Retinal pigment epithelial cell (primary cell): ENCODE results near the gene OR2C1.

Experiments
- DNase-seq: peaks from one replicate; pipeline ENCODE4 v3.0.0-alpha.2; 2010; ENCODE audit warnings: low read depth
- H3K4me3 ChIP-seq: 2 replicates; pipeline ENCODE4 v1.5.1; 2011; ENCODE audit warnings: mild to moderate bottlenecking, low read length, control low read depth, moderate library complexity
- CTCF ChIP-seq: conservative IDR thresholded peaks from 2 replicates; pipeline ENCODE4 v1.5.1; 2011; ENCODE audit warnings: low read depth, low read length, control low read depth, inconsistent platforms

OR2C1 gene

GRCh38 chr16:3355589-3355988 is at the start of gene OR2C1:
OR2C1 (plus strand) TSS chr16:3355889; CDS start chr16:3355941, 52 bp downstream.
- TF ChIP-seq CTCF: no peak
- no peak within 1 kb of the TSS for H3K4me3 ChIP-seq
- no peak for DNase-seq

- DNase-seq: no peak
- TF ChIP-seq CTCF: no peak
- H3K4me3 ChIP-seq: peak overlapping the region; percentile 59
Measured at GRCh38 chr16:3306078-3306477, 49.6 kb upstream of the OR2C1 start.

GRCh38 chr16:3311496-3311895 is 44.2 kb upstream of the OR2C1 start:
- H3K4me3 ChIP-seq: no peak overlapping the region
- DNase-seq: no peak
- TF ChIP-seq CTCF: no peak

GRCh38 chr16:3317315-3317999 is 38.2 kb upstream of the OR2C1 start:
- no peak for TF ChIP-seq CTCF
- DNase-seq: no peak
- H3K4me3 ChIP-seq: no peak overlapping the region

GRCh38 chr16:3321816-3322215 is 33.9 kb upstream of the OR2C1 start:
- no peak for DNase-seq
- no peak for TF ChIP-seq CTCF
- H3K4me3 ChIP-seq: no peak overlapping the region

GRCh38 chr16:3327514-3327913 is 28.2 kb upstream of the OR2C1 start:
- H3K4me3 ChIP-seq: no peak overlapping the region
- no peak for DNase-seq
- TF ChIP-seq CTCF: no peak

GRCh38 chr16:3328104-3328503 is 27.6 kb upstream of the OR2C1 start:
- no peak for TF ChIP-seq CTCF
- no peak overlapping the region for H3K4me3 ChIP-seq
- no peak for DNase-seq
